ENCODE results near the gene EPM2A. TPM values are rescaled to one million over a fixed set of nuclear protein-coding genes. Genes with fewer than 3 reads are reported as not detected.

Gene EPM2A
- total and polyA plus RNA-seq, 2 experiments from 2014 or later, result 6.9 to 9.3 TPM

Small RNAs within 50 kb of the gene (small RNA-seq; reads per million reads assigned to genes)
- not detected for gene AL023806.2

Other genes starting within 250 kb of the EPM2A start
- 9.0 and 9.1 TPM in 2 replicates for gene FBXO30, start 79.3 kb upstream of the EPM2A start, total RNA-seq
- gene FBXO30, start 79.3 kb upstream of the EPM2A start, polyA plus RNA-seq, result 2.0 and 2.8 TPM in 2 replicates
- gene SHPRH, start 228.8 kb upstream of the EPM2A start, total RNA-seq, result 23.8 and 24.4 TPM in 2 replicates
- 10.7 and 13.0 TPM in 2 replicates for gene SHPRH, start 228.8 kb upstream of the EPM2A start, polyA plus RNA-seq